ENCODE measurements around the gene SLC39A1. TPM values are rescaled to one million over a fixed set of nuclear protein-coding genes. Genes with fewer than 3 reads are reported as not detected.
A peak's percentile ranks its signal among the peaks of the same experiment; 100 is the strongest.
"Not testable (repeated sequence)": the region's sequence is repeated elsewhere in the genome, so short reads cannot be mapped to it uniquely, and the experiment has no call there.

The SLC39A1 gene
- 310 and 377 TPM in 2 replicates for total RNA-seq (2014; rRNA removed; shearing (Covaris generic))

GRCh38 chr1:153963030-153963849, at the start of gene SLC39A1:
Gene SLC39A1, minus strand, starts transcription at chr1:153963537. Its CDS starts 822 bp downstream, at chr1:153962715.
- Histone ChIP-seq H3K36me3 (replicated peaks; ENCODE audit: control insufficient read depth, insufficient read depth, low read length) (peaks cover 24% of the 10 kb centered on the region), H3K4me3 (ENCODE audit: insufficient read depth, low read depth, low read length) (peak within 1 kb of the TSS; percentile 98), H3K27me3 (ENCODE audit: control insufficient read depth, insufficient read depth, low read length) (no peaks in the 10 kb centered on the region)
- peak; percentile 98 for DNase-seq

- not testable (repeated sequence) for H3K36me3 ChIP-seq (replicated peaks; ENCODE audit: control insufficient read depth, insufficient read depth, low read length); H3K4me3 ChIP-seq (ENCODE audit: insufficient read depth, low read depth, low read length); DNase-seq; H3K27me3 ChIP-seq (ENCODE audit: control insufficient read depth, insufficient read depth, low read length)
Measured at GRCh38 chr1:154012543-154012942, 49.2 kb upstream of the SLC39A1 start.

GRCh38 chr1:154012129-154012528, 48.8 kb upstream of the SLC39A1 start:
- H3K4me3 ChIP-seq (ENCODE audit: insufficient read depth, low read depth, low read length), result no peak overlapping the region
- H3K27me3 ChIP-seq (ENCODE audit: control insufficient read depth, insufficient read depth, low read length), result no peaks in the 10 kb centered on the region
- no peaks in the 10 kb centered on the region for H3K36me3 ChIP-seq (replicated peaks; ENCODE audit: control insufficient read depth, insufficient read depth, low read length)
- no peak for DNase-seq

- H3K36me3 ChIP-seq (replicated peaks; ENCODE audit: control insufficient read depth, insufficient read depth, low read length), result no peaks in the 10 kb centered on the region
- no peak overlapping the region for H3K4me3 ChIP-seq (ENCODE audit: insufficient read depth, low read depth, low read length)
- H3K27me3 ChIP-seq (ENCODE audit: control insufficient read depth, insufficient read depth, low read length), result no peaks in the 10 kb centered on the region
- no peak for DNase-seq
Measured at GRCh38 chr1:154006136-154006535, 42.8 kb upstream of the SLC39A1 start.

GRCh38 chr1:154000420-154000819, 37.1 kb upstream of the SLC39A1 start:
- no peak overlapping the region for H3K4me3 ChIP-seq (ENCODE audit: insufficient read depth, low read depth, low read length)
- 0 out of 2 replicates have a peak, but pooled peaks cover 1% of the 10 kb centered on the region for H3K36me3 ChIP-seq (replicated peaks; ENCODE audit: control insufficient read depth, insufficient read depth, low read length)
- no peak for DNase-seq
- H3K27me3 ChIP-seq (ENCODE audit: control insufficient read depth, insufficient read depth, low read length), result no peaks in the 10 kb centered on the region

GRCh38 chr1:153996882-153997281, 33.5 kb upstream of the SLC39A1 start:
- H3K27me3 ChIP-seq (ENCODE audit: control insufficient read depth, insufficient read depth, low read length); H3K4me3 ChIP-seq (ENCODE audit: insufficient read depth, low read depth, low read length); DNase-seq: not testable (repeated sequence)
- H3K36me3 ChIP-seq (replicated peaks; ENCODE audit: control insufficient read depth, insufficient read depth, low read length), result peaks cover 13% of the 10 kb centered on the region

GRCh38 chr1:153995640-153996039, 32.3 kb upstream of the SLC39A1 start:
- Histone ChIP-seq H3K27me3 (ENCODE audit: control insufficient read depth, insufficient read depth, low read length) (no peaks in the 10 kb centered on the region), H3K36me3 (replicated peaks; ENCODE audit: control insufficient read depth, insufficient read depth, low read length) (peaks cover 18% of the 10 kb centered on the region), H3K4me3 (ENCODE audit: insufficient read depth, low read depth, low read length) (no peak overlapping the region)
- DNase-seq, result no peak

GRCh38 chr1:153995202-153995601, 31.9 kb upstream of the SLC39A1 start:
- H3K36me3 ChIP-seq (replicated peaks; ENCODE audit: control insufficient read depth, insufficient read depth, low read length), result peaks cover 18% of the 10 kb centered on the region
- DNase-seq, result no peak
- no peak overlapping the region for H3K4me3 ChIP-seq (ENCODE audit: insufficient read depth, low read depth, low read length)
- no peaks in the 10 kb centered on the region for H3K27me3 ChIP-seq (ENCODE audit: control insufficient read depth, insufficient read depth, low read length)

- no peak for DNase-seq
- H3K4me3 ChIP-seq (ENCODE audit: insufficient read depth, low read depth, low read length), result peak overlapping the region; percentile 83; the same call in 1 of the 2 replicates
- no peaks in the 10 kb centered on the region for H3K27me3 ChIP-seq (ENCODE audit: control insufficient read depth, insufficient read depth, low read length)
- peaks cover 18% of the 10 kb centered on the region for H3K36me3 ChIP-seq (replicated peaks; ENCODE audit: control insufficient read depth, insufficient read depth, low read length)
Measured at GRCh38 chr1:153991806-153992205, 28.5 kb upstream of the SLC39A1 start.

GRCh38 chr1:153991151-153991630, 27.9 kb upstream of the SLC39A1 start:
- Histone ChIP-seq H3K36me3 (replicated peaks; ENCODE audit: control insufficient read depth, insufficient read depth, low read length) (peaks cover 18% of the 10 kb centered on the region), H3K27me3 (ENCODE audit: control insufficient read depth, insufficient read depth, low read length) (no peaks in the 10 kb centered on the region), H3K4me3 (ENCODE audit: insufficient read depth, low read depth, low read length) (peak overlapping the region; percentile 83)
- DNase-seq, result no peak

- Histone ChIP-seq H3K36me3 (replicated peaks; ENCODE audit: control insufficient read depth, insufficient read depth, low read length) (peaks cover 17% of the 10 kb centered on the region), H3K27me3 (ENCODE audit: control insufficient read depth, insufficient read depth, low read length) (no peaks in the 10 kb centered on the region), H3K4me3 (ENCODE audit: insufficient read depth, low read depth, low read length) (peak within 1 kb of the TSS; percentile 83)
- peak; percentile 90 for DNase-seq
Measured at GRCh38 chr1:153990468-153991150, 27.3 kb upstream of the SLC39A1 start, which contains the start of gene RPS27. Gene RPS27, plus strand, starts transcription at chr1:153990762. Its CDS starts 35 bp downstream, at chr1:153990797.

- DNase-seq, result no peak
- Histone ChIP-seq H3K27me3 (ENCODE audit: control insufficient read depth, insufficient read depth, low read length) (no peaks in the 10 kb centered on the region), H3K4me3 (ENCODE audit: insufficient read depth, low read depth, low read length) (no peak overlapping the region), H3K36me3 (replicated peaks; ENCODE audit: control insufficient read depth, insufficient read depth, low read length) (peaks cover 10% of the 10 kb centered on the region)
Measured at GRCh38 chr1:153987621-153988020, 24.3 kb upstream of the SLC39A1 start.

- Histone ChIP-seq H3K27me3 (ENCODE audit: control insufficient read depth, insufficient read depth, low read length) (no peaks in the 10 kb centered on the region), H3K36me3 (replicated peaks; ENCODE audit: control insufficient read depth, insufficient read depth, low read length) (peaks cover 4% of the 10 kb centered on the region), H3K4me3 (ENCODE audit: insufficient read depth, low read depth, low read length) (peak within 1 kb of the TSS; percentile 87)
- DNase-seq, result peak; percentile 93
Measured at GRCh38 chr1:153985941-153986761, 22.8 kb upstream of the SLC39A1 start, which contains the start of gene RAB13. Gene RAB13, minus strand, starts transcription at chr1:153986339. Its CDS starts 103 bp downstream, at chr1:153986236.

- Histone ChIP-seq H3K36me3 (replicated peaks; ENCODE audit: control insufficient read depth, insufficient read depth, low read length) (peaks cover 3% of the 10 kb centered on the region), H3K4me3 (ENCODE audit: insufficient read depth, low read depth, low read length) (peak overlapping the region; percentile 87), H3K27me3 (ENCODE audit: control insufficient read depth, insufficient read depth, low read length) (no peaks in the 10 kb centered on the region)
- peak; percentile 57 for DNase-seq
Measured at GRCh38 chr1:153985341-153985912, 22.1 kb upstream of the SLC39A1 start.
